ENCODE results near the gene LBHD1.
A peak's percentile ranks its signal among the peaks of the same experiment; 100 is the strongest.
"Not testable (repeated sequence)": the region's sequence is repeated elsewhere in the genome, so short reads cannot be mapped to it uniquely, and the experiment has no call there.

Gene LBHD1

GRCh38 chr11:62671608-62672389 is at the start of gene LBHD1, which contains the start of gene UQCC3:
Gene LBHD1 (minus strand): TSS chr11:62672267. CDS start chr11:62670031, 2,236 bp downstream.
Gene UQCC3 (plus strand): TSS chr11:62671673. CDS start chr11:62671746, 73 bp downstream.
- FAIRE-seq: no peak

- FAIRE-seq: no peak
Observed at GRCh38 chr11:62719302-62719978, 47.4 kb upstream of the LBHD1 start.

GRCh38 chr11:62716816-62717215 is 44.7 kb upstream of the LBHD1 start:
- no peak for FAIRE-seq

- no peak for FAIRE-seq
Observed at GRCh38 chr11:62716206-62716605, 44.1 kb upstream of the LBHD1 start.

- no peak for FAIRE-seq
Observed at GRCh38 chr11:62715150-62716130, 43.4 kb upstream of the LBHD1 start.

- FAIRE-seq: no peak
Observed at GRCh38 chr11:62713343-62713742, 41.3 kb upstream of the LBHD1 start.

GRCh38 chr11:62712861-62713260 is 40.8 kb upstream of the LBHD1 start:
- FAIRE-seq: no peak

GRCh38 chr11:62712276-62712812 is 40.3 kb upstream of the LBHD1 start:
- FAIRE-seq: no peak

GRCh38 chr11:62710001-62710345 is 37.9 kb upstream of the LBHD1 start:
- no peak for FAIRE-seq

GRCh38 chr11:62709247-62710000 is 37.4 kb upstream of the LBHD1 start:
- peak; percentile 91 for FAIRE-seq

GRCh38 chr11:62708793-62709192 is 36.7 kb upstream of the LBHD1 start:
- no peak for FAIRE-seq

- no peak for FAIRE-seq
Observed at GRCh38 chr11:62708392-62708791, 36.3 kb upstream of the LBHD1 start.

GRCh38 chr11:62707277-62707861 is 35.3 kb upstream of the LBHD1 start, which contains the start of the genes BSCL2 and GNG3:
Gene BSCL2 (minus strand): TSS chr11:62707424. CDS start chr11:62707195, 229 bp downstream.
Gene GNG3 (plus strand): TSS chr11:62707676. CDS start chr11:62708296, 620 bp downstream.
- FAIRE-seq: no peak

- no peak for FAIRE-seq
Observed at GRCh38 chr11:62706850-62707247, 34.8 kb upstream of the LBHD1 start.

GRCh38 chr11:62705880-62706849 is 34.1 kb upstream of the LBHD1 start:
- FAIRE-seq: no peak

- no peak for FAIRE-seq
Observed at GRCh38 chr11:62705413-62705812, 33.3 kb upstream of the LBHD1 start.

- FAIRE-seq: not testable (repeated sequence)
Observed at GRCh38 chr11:62703921-62704320, 31.9 kb upstream of the LBHD1 start.

- no peak for FAIRE-seq
Observed at GRCh38 chr11:62702246-62702645, 30.2 kb upstream of the LBHD1 start.

- no peak for FAIRE-seq
Observed at GRCh38 chr11:62694455-62695167, 22.5 kb upstream of the LBHD1 start.
